Measurements from ENCODE around the gene DLG2. TPM values are rescaled to one million over a fixed set of nuclear protein-coding genes. Genes with fewer than 3 reads are reported as not detected.

Gene DLG2
- total RNA-seq, 2 experiments from 2014 or later, result 2.0 to 2.1 TPM

GRCh38 chr11:83557653-83558052 is 2069.5 kb downstream of the DLG2 start:
- no peak overlapping the region for H3K4me3 ChIP-seq (ENCODE audit: low read length)
- no peaks in the 10 kb centered on the region for H3K36me3 ChIP-seq (ENCODE audit: insufficient read depth, low read length)
- no peak overlapping the region for H3K27ac Mint-ChIP-seq
- H3K4me1 Mint-ChIP-seq (ENCODE audit: low read depth), result no peaks in the 10 kb centered on the region
- ChIA-PET POLR2A (no interaction called here), CTCF (no interaction called here)
- H3K4me3 Mint-ChIP-seq, result no peak overlapping the region
- no peaks in the 10 kb centered on the region for H3K27me3 ChIP-seq (ENCODE audit: control insufficient read depth in 1 of 2, insufficient read depth in 2 of 2, low read length in 2 of 2)
- no peaks in the 10 kb centered on the region for H3K36me3 Mint-ChIP-seq (ENCODE audit: low read depth)
- no peak overlapping the region for H3K27ac ChIP-seq (ENCODE audit: low read depth in 1 of 2, low read length in 2 of 2)
- no peaks in the 10 kb centered on the region for H3K4me1 ChIP-seq (ENCODE audit: insufficient read depth, low read length)
- TF ChIP-seq CTCF (IDR thresholded peaks at IDR 0.05), result no peak
- no peaks in the 10 kb centered on the region for H3K9me3 Mint-ChIP-seq
- no peaks in the 10 kb centered on the region for H3K9me3 ChIP-seq (ENCODE audit: control insufficient read depth in 1 of 2, insufficient read depth in 1 of 2, low read length in 2 of 2)
- ATAC-seq (ENCODE audit: poor library complexity) (no peak), DNase-seq (no peak)
- peaks cover 6% of the 10 kb centered on the region for H3K27me3 Mint-ChIP-seq
- intact Hi-C loops (cut with DNase I, micrococcal nuclease), result no loop called here

DNA sequence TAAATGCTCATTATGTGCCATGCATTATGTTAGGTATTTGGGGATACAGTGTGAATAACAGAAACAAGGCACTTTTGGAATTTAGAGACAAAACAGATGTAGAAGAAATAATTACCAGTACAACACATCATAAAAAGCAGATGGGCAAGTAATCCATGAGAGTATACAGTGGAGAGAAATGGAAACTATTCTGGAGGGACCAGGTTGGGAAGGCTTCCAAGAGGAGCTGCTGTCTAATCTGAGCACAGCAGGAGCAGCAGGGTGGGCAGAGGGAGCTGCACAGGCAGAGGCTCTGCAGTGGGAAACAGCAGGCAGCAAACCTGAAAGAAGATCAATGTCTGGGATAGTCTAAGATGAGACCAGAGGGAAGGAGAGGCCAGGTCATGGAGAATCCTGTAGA is 2072.3 kb downstream of the DLG2 start:
- Mint-ChIP-seq H3K27me3 (peaks cover 6% of the 10 kb centered on the region), H3K36me3 (ENCODE audit: low read depth) (no peaks in the 10 kb centered on the region), H3K4me3 (no peak overlapping the region), H3K27ac (no peak overlapping the region), H3K4me1 (ENCODE audit: low read depth) (no peaks in the 10 kb centered on the region), H3K9me3 (no peaks in the 10 kb centered on the region)
- Histone ChIP-seq H3K4me3 (ENCODE audit: low read length) (no peak overlapping the region), H3K27ac (ENCODE audit: low read depth in 1 of 2, low read length in 2 of 2) (no peak overlapping the region), H3K9me3 (ENCODE audit: control insufficient read depth in 1 of 2, insufficient read depth in 1 of 2, low read length in 2 of 2) (no peaks in the 10 kb centered on the region), H3K36me3 (ENCODE audit: insufficient read depth, low read length) (no peaks in the 10 kb centered on the region), H3K27me3 (ENCODE audit: control insufficient read depth in 1 of 2, insufficient read depth in 2 of 2, low read length in 2 of 2) (no peaks in the 10 kb centered on the region), H3K4me1 (ENCODE audit: insufficient read depth, low read length) (no peaks in the 10 kb centered on the region)
- no peak for TF ChIP-seq CTCF (IDR thresholded peaks at IDR 0.05)
- intact Hi-C loops (cut with DNase I, micrococcal nuclease), result no loop called here
- ChIA-PET CTCF (no interaction called here), POLR2A (interaction anchor here (0.6 kb wide), 1 partner anchor 1959 kb away, joined by 3 read pairs; no protein-coding TSS in a partner anchor)
- DNase-seq (no peak), ATAC-seq (ENCODE audit: poor library complexity) (no peak)

DNA sequence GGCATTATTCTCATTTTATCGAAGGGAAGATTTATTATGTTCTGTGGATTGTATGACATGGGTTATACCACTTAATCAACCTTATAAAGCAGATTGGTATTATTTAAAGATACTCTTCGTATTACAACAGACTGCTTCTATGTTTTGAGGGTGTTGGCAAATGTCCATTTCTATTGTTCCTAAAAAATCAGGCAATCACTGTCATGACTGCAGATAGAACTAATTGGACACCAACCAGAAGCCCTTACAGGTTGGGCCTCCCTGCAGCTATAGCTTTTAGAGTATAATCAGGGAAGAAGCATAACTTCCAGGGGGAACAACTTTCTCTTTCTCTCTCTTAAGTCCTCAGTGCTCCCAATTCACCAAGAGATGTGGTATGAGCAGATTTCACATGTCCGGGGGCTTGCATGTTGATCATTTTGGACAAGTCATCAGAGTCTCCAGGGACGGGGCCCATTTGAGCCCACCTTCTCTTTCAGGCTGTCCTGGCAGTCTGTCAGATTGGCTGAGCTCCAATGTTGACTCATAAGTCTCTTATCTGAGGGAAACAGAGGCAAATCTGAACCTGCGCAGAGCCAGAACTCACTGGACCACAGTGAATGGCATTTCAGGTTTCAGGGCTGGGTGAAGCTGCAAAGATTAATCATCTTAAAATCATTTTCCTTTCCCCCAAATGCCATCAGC is 2077.0 kb downstream of the DLG2 start:
- H3K4me1 Mint-ChIP-seq (ENCODE audit: low read depth), result no peaks in the 10 kb centered on the region
- no peaks in the 10 kb centered on the region for H3K4me1 ChIP-seq (ENCODE audit: insufficient read depth, low read length)
- intact Hi-C loops (cut with DNase I, micrococcal nuclease), result no loop called here
- TF ChIP-seq CTCF (IDR thresholded peaks at IDR 0.05), result no peak
- H3K27me3 Mint-ChIP-seq, result peaks cover 3% of the 10 kb centered on the region
- no peaks in the 10 kb centered on the region for H3K27me3 ChIP-seq (ENCODE audit: control insufficient read depth in 1 of 2, insufficient read depth in 2 of 2, low read length in 2 of 2)
- H3K36me3 Mint-ChIP-seq (ENCODE audit: low read depth), result no peaks in the 10 kb centered on the region
- DNase-seq (no peak), ATAC-seq (ENCODE audit: poor library complexity) (no peak)
- no peaks in the 10 kb centered on the region for H3K9me3 ChIP-seq (ENCODE audit: control insufficient read depth in 1 of 2, insufficient read depth in 1 of 2, low read length in 2 of 2)
- H3K4me3 ChIP-seq (ENCODE audit: low read length), result no peak overlapping the region
- H3K27ac Mint-ChIP-seq, result no peak overlapping the region
- no peaks in the 10 kb centered on the region for H3K9me3 Mint-ChIP-seq
- ChIA-PET POLR2A (no interaction called here), CTCF (no interaction called here)
- no peak overlapping the region for H3K27ac ChIP-seq (ENCODE audit: low read depth in 1 of 2, low read length in 2 of 2)
- H3K36me3 ChIP-seq (ENCODE audit: insufficient read depth, low read length), result no peaks in the 10 kb centered on the region
- no peak overlapping the region for H3K4me3 Mint-ChIP-seq
